Stimulated activated effector memory CD8-positive, alpha-beta T cell treated with anti-CD3 and anti-CD28 coated beads, Interleukin-12 subunit alpha, Interleukin-12 subunit beta, amount 100 ng/mL, for 72 hours (primary cell): Measurements from ENCODE around the gene PLEKHO2.
A peak's percentile ranks its signal among the peaks of the same experiment; 100 is the strongest.
"Not testable (repeated sequence)": the region's sequence is repeated elsewhere in the genome, so short reads cannot be mapped to it uniquely, and the experiment has no call there.

Experiments used
- ATAC-seq: fragments of 150-1000 bp; cut with Tn5 transposase; 2 replicates; pipeline ENCODE4 v1.10.0; 2021
- DNase-seq, 2 donors: peaks; one replicate each; pipeline ENCODE4 v3.0.0; 2021 to 2022; ENCODE audit warnings: low spot score in 2 of 2
- H3K27ac Mint-ChIP-seq: one replicate; pipeline ENCODE4 v1.8.0; 2022; ENCODE audit warnings: mild to moderate bottlenecking, mixed read lengths
- H3K36me3 Mint-ChIP-seq: one replicate; pipeline ENCODE4 v1.8.0; 2022; ENCODE audit warnings: mild to moderate bottlenecking, mixed read lengths
- H3K4me1 Mint-ChIP-seq: one replicate; pipeline ENCODE4 v1.8.0; 2022; ENCODE audit warnings: mixed read lengths
- H3K4me3 Mint-ChIP-seq: one replicate; pipeline ENCODE4 v1.8.0; 2022; ENCODE audit warnings: mild to moderate bottlenecking, mixed read lengths
- H3K9me3 Mint-ChIP-seq: one replicate; pipeline ENCODE4 v1.8.0; 2022; ENCODE audit warnings: mixed read lengths

Gene PLEKHO2, protein sequence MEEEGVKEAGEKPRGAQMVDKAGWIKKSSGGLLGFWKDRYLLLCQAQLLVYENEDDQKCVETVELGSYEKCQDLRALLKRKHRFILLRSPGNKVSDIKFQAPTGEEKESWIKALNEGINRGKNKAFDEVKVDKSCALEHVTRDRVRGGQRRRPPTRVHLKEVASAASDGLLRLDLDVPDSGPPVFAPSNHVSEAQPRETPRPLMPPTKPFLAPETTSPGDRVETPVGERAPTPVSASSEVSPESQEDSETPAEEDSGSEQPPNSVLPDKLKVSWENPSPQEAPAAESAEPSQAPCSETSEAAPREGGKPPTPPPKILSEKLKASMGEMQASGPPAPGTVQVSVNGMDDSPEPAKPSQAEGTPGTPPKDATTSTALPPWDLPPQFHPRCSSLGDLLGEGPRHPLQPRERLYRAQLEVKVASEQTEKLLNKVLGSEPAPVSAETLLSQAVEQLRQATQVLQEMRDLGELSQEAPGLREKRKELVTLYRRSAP

DNA sequence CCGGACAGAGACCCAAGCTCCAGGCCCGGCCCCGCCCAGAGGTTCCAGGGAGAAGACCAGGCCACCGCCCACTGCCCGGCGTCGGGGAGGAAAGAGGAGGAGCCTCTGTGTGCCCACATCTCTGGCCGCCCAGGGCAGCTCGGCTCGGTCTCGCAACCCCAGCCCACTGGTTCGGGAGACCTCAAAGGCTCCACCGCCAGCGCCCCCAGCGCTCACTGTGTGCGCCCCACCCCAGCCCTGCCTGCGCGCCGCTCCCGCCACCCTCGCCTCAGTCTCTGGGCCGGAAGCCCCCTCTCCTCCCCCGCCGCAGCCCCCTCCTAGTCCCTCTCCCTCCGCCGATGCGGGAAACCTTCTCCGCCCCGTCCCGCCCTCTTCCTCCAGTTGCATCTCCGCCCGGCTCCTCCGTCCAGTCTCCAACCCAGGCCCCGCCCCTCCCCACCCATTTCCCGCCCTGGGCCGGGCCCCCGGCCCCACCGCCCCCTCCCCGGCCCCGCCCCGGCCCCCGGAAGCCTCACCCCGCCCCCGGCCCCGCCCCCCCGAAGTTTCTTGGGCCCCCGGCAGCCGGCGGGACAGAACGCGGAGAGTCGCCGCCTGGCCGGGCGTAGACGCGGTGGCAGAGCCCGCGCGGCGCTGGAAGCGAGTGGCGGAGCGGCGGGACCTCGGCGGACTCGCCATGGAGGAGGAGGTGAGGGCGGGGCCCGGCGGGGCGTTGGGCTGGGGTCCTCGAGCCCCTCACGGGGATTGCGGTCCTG lies at the start of gene PLEKHO2:
TSS of gene PLEKHO2 (plus strand) at position 572 of the 752 bp plus-strand sequence. CDS start at position 674, 102 bp downstream.
- peak; percentile 84 for ATAC-seq

DNA sequence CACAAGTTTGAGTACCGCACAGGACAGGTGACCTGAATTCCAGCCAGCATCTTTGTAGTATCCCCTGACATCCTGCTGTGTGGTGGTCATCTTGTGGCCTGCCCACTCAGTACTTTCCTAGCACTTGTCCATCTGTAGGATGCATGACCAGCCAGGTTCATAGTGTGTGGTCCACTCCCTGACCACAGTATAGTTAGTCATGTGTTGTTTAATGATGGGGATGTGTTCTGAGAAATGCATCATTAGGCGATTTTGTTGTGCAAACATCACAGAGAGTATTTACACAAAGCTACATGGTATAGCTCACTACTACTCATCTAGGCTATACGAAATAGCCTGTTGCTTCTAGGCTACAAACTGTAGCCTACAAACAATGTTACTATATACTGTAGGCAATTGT lies 49.4 kb upstream of the PLEKHO2 start:
- H3K4me1 Mint-ChIP-seq = no peaks in the 10 kb centered on the region
- no peak for ATAC-seq

More for the DNA sequence above, at the start of gene PLEKHO2:
- Mint-ChIP-seq H3K4me3 (peak within 1 kb of the TSS; percentile 83), H3K4me1 (peaks cover 82% of the 10 kb centered on the region), H3K36me3 (peaks cover 34% of the 10 kb centered on the region), H3K9me3 (no peaks in the 10 kb centered on the region), H3K27ac (peak within 1 kb of the TSS; percentile 88)
- peak; percentile 71 to 95 for DNase-seq

DNA sequence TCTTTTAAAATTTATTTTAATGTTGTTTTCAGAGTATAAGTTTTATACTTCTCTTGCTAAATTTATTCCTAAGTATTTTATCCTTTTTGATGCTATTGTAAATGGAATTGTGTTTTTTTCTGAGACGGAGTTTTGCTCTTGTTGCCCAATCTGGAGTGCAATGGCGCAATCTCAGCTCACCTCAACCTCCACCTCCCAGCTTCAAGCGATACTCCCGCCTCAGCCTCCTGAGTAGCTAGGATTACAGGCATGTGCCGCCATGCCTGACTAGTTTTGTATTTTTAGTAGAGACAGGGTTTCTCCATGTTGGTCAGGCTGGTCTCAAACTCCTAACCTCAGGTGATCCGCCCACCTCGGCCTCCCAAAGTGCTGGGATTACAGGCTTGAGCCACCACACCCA lies 46.4 kb upstream of the PLEKHO2 start:
- not testable (repeated sequence) for H3K4me3 Mint-ChIP-seq, ATAC-seq, H3K4me1 Mint-ChIP-seq, H3K27ac Mint-ChIP-seq, H3K9me3 Mint-ChIP-seq, DNase-seq, H3K36me3 Mint-ChIP-seq

More for the DNA sequence above, 49.4 kb upstream of the PLEKHO2 start:
- H3K27ac Mint-ChIP-seq = no peak overlapping the region
- no peaks in the 10 kb centered on the region for H3K36me3 Mint-ChIP-seq
- H3K9me3 Mint-ChIP-seq = no peaks in the 10 kb centered on the region
- no peak for DNase-seq
- no peak overlapping the region for H3K4me3 Mint-ChIP-seq

DNA sequence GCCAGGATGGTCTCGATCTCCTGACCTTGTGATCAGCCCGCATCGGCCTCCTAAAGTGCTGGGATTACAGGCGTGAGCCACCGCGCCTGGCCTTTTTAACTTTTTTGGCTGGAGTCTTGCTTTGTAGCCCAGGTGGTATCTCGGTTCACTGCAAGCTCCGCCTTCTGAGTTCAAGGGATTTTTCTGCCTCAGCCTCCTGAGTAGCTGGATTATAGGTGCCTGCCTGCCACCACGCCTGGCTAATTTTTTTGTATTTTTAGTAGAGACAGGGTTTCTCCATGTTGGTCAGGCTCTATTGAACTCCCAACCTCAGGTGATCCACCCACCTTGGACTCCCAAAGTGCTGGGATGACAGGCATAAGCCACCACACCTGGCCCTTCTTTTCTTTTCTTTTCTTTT lies 45.8 kb upstream of the PLEKHO2 start:
- DNase-seq, H3K36me3 Mint-ChIP-seq, H3K9me3 Mint-ChIP-seq, H3K4me3 Mint-ChIP-seq, H3K27ac Mint-ChIP-seq, H3K4me1 Mint-ChIP-seq, ATAC-seq: not testable (repeated sequence)

DNA sequence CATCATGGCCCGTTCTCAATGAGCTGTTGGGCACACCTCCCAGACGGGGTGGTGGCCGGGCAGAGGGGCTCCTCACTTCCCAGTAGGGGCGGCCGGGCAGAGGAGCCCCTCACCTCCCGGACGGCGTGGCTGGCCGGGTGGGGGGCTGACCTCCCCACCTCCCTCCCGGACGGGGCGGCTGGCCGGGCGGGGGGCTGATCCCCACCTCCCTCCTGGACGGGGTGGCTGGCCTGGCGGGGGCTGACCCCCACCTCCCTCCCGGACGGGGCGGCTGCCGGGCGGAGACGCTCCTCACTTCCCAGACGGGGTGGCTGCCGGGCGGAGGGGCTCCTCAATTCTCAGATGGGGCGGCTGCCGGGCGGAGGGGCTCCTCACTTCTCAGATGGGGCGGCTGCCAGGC lies 42.8 kb upstream of the PLEKHO2 start:
- H3K36me3 Mint-ChIP-seq, ATAC-seq, H3K4me3 Mint-ChIP-seq, H3K27ac Mint-ChIP-seq, H3K4me1 Mint-ChIP-seq, H3K9me3 Mint-ChIP-seq, DNase-seq: not testable (repeated sequence)

DNA sequence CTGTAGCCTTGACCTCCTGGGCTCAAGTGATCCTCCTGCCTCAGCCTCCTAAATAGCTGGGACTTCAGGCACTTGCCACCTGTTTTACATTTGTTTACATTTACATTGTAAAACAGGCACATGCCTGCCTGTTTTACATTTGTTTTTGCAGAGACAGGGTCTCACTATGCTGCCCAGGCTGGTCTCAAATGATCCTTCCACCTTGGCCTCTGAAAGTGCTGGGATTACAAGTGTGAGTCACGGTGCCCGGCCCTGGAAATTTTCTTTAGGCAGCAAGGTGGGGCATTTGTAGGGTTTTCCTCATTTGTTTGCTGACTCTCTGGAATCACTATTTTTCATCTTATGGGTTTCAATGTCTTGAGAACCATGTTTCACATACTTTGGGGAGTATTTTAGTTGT lies 41.2 kb upstream of the PLEKHO2 start:
- no peak overlapping the region for H3K27ac Mint-ChIP-seq
- DNase-seq = no peak
- H3K9me3 Mint-ChIP-seq = no peaks in the 10 kb centered on the region
- ATAC-seq = no peak
- no peak overlapping the region for H3K4me3 Mint-ChIP-seq
- H3K4me1 Mint-ChIP-seq = no peaks in the 10 kb centered on the region
- no peaks in the 10 kb centered on the region for H3K36me3 Mint-ChIP-seq

DNA sequence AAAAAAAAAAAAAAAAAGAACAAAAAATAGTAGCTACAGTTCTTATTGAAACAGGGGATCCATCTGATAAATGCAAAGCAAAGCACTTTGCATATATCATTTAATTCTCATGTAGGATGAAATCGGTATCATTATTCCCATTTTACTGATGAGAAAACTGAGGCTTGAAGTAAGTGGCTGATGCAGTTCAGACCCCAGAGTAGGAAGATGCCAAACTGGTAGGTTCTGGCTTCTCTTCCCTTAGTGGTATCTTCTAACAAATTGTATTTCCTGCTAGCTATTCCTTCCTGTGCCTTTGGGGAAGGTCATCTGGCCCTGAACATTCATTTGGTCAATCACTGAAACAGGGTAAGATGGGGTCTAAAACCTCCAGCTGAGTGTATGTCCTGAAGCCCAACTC lies 38.2 kb upstream of the PLEKHO2 start:
- DNase-seq (no peak), ATAC-seq (no peak)
- no peaks in the 10 kb centered on the region for H3K9me3 Mint-ChIP-seq
- no peaks in the 10 kb centered on the region for H3K4me1 Mint-ChIP-seq
- H3K36me3 Mint-ChIP-seq = no peaks in the 10 kb centered on the region
- no peak overlapping the region for H3K4me3 Mint-ChIP-seq
- no peak overlapping the region for H3K27ac Mint-ChIP-seq

DNA sequence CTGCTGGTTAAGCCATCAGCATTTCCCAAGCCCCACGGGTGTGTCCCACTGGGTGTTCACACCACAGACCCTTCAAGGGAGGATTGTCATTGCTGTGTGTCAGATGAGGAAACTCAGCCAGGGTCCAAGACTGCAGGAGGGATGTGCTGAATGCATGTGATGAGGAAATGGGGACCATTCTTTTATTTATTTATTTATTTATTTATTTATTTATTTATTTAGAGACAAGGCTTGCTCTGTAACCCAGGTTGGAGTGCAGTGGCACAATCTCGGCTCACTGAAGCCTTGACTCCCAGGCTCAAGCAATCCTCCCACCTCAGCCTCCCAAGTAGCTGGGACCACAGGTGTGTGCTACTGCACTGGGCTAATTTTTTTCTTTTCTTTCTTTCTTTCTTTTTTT lies 37.1 kb upstream of the PLEKHO2 start:
- Mint-ChIP-seq H3K27ac (peak overlapping the region; percentile 54), H3K4me3 (no peak overlapping the region), H3K4me1 (no peaks in the 10 kb centered on the region), H3K9me3 (no peaks in the 10 kb centered on the region), H3K36me3 (no peaks in the 10 kb centered on the region)
- DNase-seq = no peak
- ATAC-seq = no peak

DNA sequence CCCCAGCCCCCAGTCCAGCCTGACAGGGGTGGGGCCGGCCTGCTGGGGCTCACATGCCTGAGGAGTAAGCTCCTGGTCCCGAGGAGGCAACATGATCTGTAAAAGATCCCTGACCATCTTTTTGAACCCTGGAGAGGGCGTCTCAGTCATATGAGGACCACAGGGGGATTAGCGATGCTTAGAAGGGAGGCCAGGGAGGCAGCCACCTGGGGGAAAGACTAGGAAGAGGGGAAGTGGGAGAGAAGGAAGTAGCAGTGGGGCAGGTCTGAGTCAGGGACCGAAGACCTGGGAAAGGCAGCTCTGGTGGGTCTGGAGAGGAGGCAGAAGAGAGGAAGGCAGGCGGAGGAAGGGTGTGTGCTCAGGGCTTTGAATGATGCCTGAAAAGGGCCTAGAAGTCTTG lies 35.2 kb upstream of the PLEKHO2 start:
- no peak for DNase-seq
- no peak for ATAC-seq
- H3K9me3 Mint-ChIP-seq = no peaks in the 10 kb centered on the region

DNA sequence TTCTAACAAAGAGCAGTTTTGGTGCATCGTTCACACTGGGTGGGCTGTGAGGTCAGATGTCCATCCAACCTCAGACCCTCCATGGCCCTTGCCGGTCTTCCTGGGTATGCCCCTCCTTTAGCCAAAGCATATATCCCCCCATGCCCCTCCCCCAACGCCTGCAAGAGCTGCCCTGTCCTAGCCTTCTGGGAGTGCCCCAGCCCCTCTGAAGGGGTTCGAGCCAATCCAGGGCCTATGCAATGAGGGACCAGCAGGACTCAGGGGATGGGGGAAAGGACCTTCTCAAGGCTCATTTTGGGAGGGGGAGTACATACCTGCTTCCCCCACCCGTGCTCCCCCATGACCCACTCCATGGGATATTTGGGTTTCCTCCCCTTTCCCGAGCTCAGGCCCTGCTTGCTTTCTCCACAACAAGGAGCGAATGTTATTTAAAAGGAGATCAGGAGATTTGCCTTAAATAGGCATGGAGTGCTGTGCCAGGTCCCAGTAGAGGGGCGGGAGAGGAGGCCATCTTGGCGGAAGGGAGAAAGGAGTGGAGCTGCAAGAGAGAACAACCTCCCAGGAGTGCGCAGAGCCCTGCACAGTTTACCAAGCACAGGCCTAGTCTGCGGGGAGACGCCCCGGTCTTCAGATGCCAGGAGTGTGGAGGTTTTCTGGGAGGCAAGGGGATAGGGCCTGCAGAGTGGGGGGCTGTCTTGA lies 34.5 kb upstream of the PLEKHO2 start:
- H3K9me3 Mint-ChIP-seq = no peaks in the 10 kb centered on the region
- no peak for ATAC-seq

More for the DNA sequence above, 35.2 kb upstream of the PLEKHO2 start:
- Mint-ChIP-seq H3K4me3 (no peak overlapping the region), H3K27ac (no peak overlapping the region), H3K36me3 (no peaks in the 10 kb centered on the region), H3K4me1 (no peaks in the 10 kb centered on the region)

DNA sequence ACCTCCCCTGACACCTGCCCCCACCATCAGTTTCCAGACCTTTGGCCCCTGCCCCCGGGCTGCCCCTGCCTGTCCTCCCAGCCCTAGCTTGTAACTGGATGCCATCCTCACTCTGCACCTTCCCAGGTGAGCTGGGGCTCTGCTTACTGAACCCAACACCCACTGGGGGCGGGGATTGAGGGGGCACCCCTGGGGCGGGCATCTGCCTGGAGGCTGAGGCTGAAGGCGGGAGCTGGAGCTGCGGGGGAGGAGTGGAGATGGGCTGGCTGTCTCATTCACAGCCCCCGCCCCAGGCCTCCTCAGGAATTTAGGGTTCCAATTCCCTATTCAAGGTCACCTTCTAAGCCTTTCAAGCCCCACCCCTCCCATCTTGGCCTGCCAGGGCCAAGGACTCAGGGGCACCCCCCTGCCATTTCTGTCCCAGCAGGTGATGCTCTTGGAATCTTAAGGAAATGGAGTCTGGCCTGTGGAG lies 33.9 kb upstream of the PLEKHO2 start:
- Mint-ChIP-seq H3K27ac (no peak overlapping the region), H3K4me1 (no peaks in the 10 kb centered on the region), H3K4me3 (no peak overlapping the region), H3K36me3 (no peaks in the 10 kb centered on the region), H3K9me3 (no peaks in the 10 kb centered on the region)
- DNase-seq = no peak
- no peak for ATAC-seq

More for the DNA sequence above, 34.5 kb upstream of the PLEKHO2 start:
- Mint-ChIP-seq H3K27ac (no peak overlapping the region), H3K4me1 (no peaks in the 10 kb centered on the region), H3K4me3 (no peak overlapping the region), H3K36me3 (no peaks in the 10 kb centered on the region)
- no peak for DNase-seq

DNA sequence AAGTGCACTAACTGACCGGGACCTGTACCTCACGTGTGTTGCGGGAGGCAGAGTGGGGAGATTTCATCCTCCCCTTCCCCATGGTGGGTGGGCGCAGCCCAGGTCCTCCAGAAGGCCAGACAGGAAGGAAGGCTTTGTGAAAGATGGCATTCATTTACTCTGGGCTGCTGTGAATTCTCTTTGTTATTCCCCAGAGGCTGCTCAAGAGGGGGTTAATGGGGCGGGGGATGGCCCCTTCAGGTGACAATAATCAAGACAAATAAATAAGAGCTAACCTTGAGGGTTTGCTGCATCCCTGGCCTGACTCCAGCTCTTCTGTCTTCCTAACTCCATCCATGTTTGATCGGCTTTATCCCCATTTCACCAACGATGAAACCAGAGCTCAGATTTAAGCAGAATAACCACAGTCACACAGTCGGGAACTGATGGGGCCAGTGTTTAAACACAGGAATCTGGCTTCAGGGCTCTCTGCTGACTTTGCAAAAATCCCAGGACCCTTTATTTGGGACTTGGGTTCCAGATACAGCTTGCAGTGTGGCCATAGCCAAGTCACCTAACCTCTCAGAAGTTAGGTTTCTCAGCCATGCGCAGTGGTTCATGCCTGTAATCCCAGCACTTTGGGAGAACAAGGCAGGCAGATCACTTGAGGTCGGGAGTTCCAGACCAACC lies 32.8 kb upstream of the PLEKHO2 start:
- no peak overlapping the region for H3K27ac Mint-ChIP-seq

DNA sequence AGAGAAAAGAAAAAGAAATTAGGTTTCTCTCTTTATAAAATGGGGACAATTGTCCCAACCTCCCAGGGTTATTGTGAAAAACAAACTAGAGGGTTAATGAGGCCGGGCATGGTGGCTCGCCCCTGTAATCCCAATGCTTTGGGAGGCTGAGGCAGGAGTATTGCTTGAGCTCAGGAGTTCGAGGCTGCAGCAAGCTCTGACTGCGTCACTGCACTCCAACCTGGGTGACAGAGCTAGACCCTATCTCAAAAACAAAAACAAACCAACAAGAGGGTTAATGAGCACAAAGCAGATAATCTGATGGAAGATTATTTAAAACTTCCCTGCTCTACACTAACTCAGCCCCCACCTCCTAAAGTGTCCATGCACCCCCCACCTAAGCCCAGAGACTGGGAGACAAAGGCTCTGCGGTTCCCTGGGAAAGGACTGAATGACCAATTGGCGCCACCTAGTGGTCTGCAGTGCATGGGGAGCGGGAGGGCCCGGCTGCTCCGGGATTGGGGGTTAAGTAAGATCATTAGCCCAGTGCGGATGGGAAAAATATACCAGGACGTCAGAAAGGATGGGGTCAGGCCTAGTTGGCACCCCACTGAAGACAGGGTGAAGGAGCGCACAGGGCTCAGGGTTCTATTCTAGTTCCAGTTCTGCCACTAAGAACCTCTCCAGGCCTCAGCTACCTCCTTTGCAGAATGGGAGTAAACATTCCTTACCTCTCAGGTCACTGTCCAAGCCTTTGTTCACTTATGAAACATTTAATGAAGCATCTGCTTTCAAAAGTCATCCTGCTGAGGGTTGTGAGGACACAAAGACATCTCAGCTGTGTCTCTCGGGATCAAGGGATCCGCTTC lies 31.8 kb upstream of the PLEKHO2 start:
- no peak overlapping the region for H3K4me3 Mint-ChIP-seq
- H3K27ac Mint-ChIP-seq = no peak overlapping the region
- DNase-seq = peak; percentile 70 to 80
- no peaks in the 10 kb centered on the region for H3K4me1 Mint-ChIP-seq
- ATAC-seq = peak; percentile 60
- no peaks in the 10 kb centered on the region for H3K9me3 Mint-ChIP-seq
- H3K36me3 Mint-ChIP-seq = no peaks in the 10 kb centered on the region

More for the DNA sequence above, 32.8 kb upstream of the PLEKHO2 start:
- no peak for DNase-seq
- Mint-ChIP-seq H3K9me3 (no peaks in the 10 kb centered on the region), H3K4me1 (no peaks in the 10 kb centered on the region), H3K4me3 (no peak overlapping the region), H3K36me3 (no peaks in the 10 kb centered on the region)
- ATAC-seq = no peak
